ENCODE data around the gene HP1BP3. TPM values are rescaled to one million over a fixed set of nuclear protein-coding genes. Genes with fewer than 3 reads are reported as not detected.
A peak's percentile ranks its signal among the peaks of the same experiment; 100 is the strongest.

The HP1BP3 gene
- total RNA-seq (100 to 1,000 TPM; 158 to 269 (median 200) TPM), polyA plus RNA-seq (100 to 1,000 TPM in 1 of 3 donors, 10 to 100 TPM in 2; 54.6 to 117 (median 91.3) TPM)

DNA sequence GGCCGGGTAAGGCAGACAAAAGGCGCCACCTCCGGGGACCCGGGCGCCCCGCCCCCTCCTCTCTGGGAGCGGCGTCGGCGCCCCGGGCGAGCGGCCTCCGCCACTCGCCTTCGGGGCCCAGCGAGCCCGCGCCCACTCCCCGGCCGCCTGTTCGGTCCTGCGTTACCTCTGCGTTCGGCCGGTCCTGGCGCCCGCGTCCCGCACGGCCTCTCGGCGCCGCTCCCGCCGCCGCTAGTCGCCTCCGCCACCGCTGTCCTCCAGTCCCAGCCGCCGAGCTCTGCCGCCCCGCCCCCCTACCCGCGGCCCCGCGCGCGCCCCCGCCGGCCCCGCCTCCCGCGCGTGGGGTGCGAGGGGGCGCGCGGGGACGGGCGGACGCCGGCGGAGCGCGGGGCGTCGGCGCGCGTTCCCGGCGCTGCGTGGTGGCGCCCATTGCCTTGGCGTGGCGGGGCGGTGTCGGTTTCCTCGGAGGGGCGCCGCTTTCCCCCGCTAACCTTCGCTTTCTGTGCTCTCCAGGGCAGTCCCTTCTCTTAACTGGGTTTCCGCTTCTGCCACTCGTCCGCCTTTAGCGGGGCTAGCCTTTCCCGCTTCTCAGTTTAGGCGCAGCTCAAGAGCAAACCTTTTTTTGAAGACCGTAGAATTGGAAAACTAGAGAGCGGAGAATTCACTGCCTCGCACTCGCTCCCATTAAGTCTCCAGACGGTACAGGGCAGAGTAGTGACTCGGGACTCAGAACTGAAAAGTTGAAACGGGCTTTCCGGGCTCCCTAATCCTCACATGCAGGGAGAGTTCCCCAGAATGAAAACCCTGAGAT is at the start of gene HP1BP3:
HP1BP3 (minus strand) TSS at position 279 of the 811 bp plus-strand sequence. CDS start 6,867 bp downstream, outside the sequence.
- H3K36me3 ChIP-seq: no peaks in the 10 kb centered on the region
- TF ChIP-seq POLR2AphosphoS5 (IDR thresholded peaks at IDR 0.05): peak; percentile 43 to 81 (median 63)
- TF ChIP-seq, protein P1, sequence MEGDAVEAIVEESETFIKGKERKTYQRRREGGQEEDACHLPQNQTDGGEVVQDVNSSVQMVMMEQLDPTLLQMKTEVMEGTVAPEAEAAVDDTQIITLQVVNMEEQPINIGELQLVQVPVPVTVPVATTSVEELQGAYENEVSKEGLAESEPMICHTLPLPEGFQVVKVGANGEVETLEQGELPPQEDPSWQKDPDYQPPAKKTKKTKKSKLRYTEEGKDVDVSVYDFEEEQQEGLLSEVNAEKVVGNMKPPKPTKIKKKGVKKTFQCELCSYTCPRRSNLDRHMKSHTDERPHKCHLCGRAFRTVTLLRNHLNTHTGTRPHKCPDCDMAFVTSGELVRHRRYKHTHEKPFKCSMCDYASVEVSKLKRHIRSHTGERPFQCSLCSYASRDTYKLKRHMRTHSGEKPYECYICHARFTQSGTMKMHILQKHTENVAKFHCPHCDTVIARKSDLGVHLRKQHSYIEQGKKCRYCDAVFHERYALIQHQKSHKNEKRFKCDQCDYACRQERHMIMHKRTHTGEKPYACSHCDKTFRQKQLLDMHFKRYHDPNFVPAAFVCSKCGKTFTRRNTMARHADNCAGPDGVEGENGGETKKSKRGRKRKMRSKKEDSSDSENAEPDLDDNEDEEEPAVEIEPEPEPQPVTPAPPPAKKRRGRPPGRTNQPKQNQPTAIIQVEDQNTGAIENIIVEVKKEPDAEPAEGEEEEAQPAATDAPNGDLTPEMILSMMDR (IDR thresholded peaks at IDR 0.05): no peak
- TF ChIP-seq EP300 (IDR thresholded peaks at IDR 0.05): no peak
- peak in 1 of 2 donors; percentile 26 for TF ChIP-seq POLR2A (IDR thresholded peaks at IDR 0.05)
- H3K9me3 ChIP-seq: no peaks in the 10 kb centered on the region
- peak within 1 kb of the TSS; percentile 81 to 98 (median 93) for H3K4me3 ChIP-seq
- intact Hi-C loops (cut with DNase I): loop anchor here (2.0 to 10.0 kb wide), 3 partner anchors 90 to 558 kb away; partner anchors contain the start of gene EIF4G3
- 1% methylated on average over 99 of the region's 99 CpGs for WGBS, 2 donors
- peaks cover 0 to 43% (median 29%) of the 10 kb centered on the region in 4 donors for H3K4me1 ChIP-seq
- DNase-seq: peak; percentile 87
- H3K27me3 ChIP-seq: no peaks in the 10 kb centered on the region
- H3K27ac ChIP-seq: peak within 1 kb of the TSS; percentile 96 to 100 (median 99)

- intact Hi-C loops (cut with DNase I): no loop called here
- Histone ChIP-seq H3K9me3 (no peaks in the 10 kb centered on the region), H3K4me3 (no peak overlapping the region), H3K27ac (no peak overlapping the region), H3K27me3 (no peaks in the 10 kb centered on the region), H3K4me1 (peaks cover 0 to 5% (median 0%) of the 10 kb centered on the region in 4 donors), H3K36me3 (peaks cover 0 to 17% (median 4%) of the 10 kb centered on the region in 4 donors)
- 95 to 97% methylated on average over 4 of the region's 4 CpGs for WGBS, 2 donors
- no peak for DNase-seq
- TF ChIP-seq EP300 (IDR thresholded peaks at IDR 0.05): no peak
- TF ChIP-seq POLR2AphosphoS5 (IDR thresholded peaks at IDR 0.05): no peak
- no peak for TF ChIP-seq POLR2A (IDR thresholded peaks at IDR 0.05)
- TF ChIP-seq, protein P1 (IDR thresholded peaks at IDR 0.05): no peak
Measured at GRCh38 chr1:20836230-20836629, 49.1 kb upstream of the HP1BP3 start.

- DNase-seq: no peak
- H3K27ac ChIP-seq: no peak overlapping the region
- TF ChIP-seq POLR2AphosphoS5 (IDR thresholded peaks at IDR 0.05) (no peak), POLR2A (IDR thresholded peaks at IDR 0.05) (no peak), EP300 (IDR thresholded peaks at IDR 0.05) (no peak)
- TF ChIP-seq, protein P1 (IDR thresholded peaks at IDR 0.05): no peak
- no peak overlapping the region for H3K4me3 ChIP-seq
- intact Hi-C loops (cut with DNase I): no loop called here
- no peaks in the 10 kb centered on the region for H3K27me3 ChIP-seq
- H3K9me3 ChIP-seq: no peaks in the 10 kb centered on the region
- H3K36me3 ChIP-seq: peaks cover 0 to 7% (median 2%) of the 10 kb centered on the region in 4 donors
- H3K4me1 ChIP-seq: peaks cover 0 to 5% (median 0%) of the 10 kb centered on the region in 4 donors
Measured at GRCh38 chr1:20834780-20835179, 47.7 kb upstream of the HP1BP3 start.

GRCh38 chr1:20834192-20834591 is 47.1 kb upstream of the HP1BP3 start:
- TF ChIP-seq, protein P1 (IDR thresholded peaks at IDR 0.05): no peak
- TF ChIP-seq POLR2AphosphoS5 (IDR thresholded peaks at IDR 0.05) (no peak), POLR2A (IDR thresholded peaks at IDR 0.05) (no peak), EP300 (IDR thresholded peaks at IDR 0.05) (no peak)
- 95 to 96% methylated on average over 1 of the region's 1 CpG for WGBS, 2 donors
- H3K9me3 ChIP-seq: no peaks in the 10 kb centered on the region
- intact Hi-C loops (cut with DNase I): no loop called here
- H3K27ac ChIP-seq: no peak overlapping the region
- H3K36me3 ChIP-seq: peaks cover 0 to under 1% (median under 1%) of the 10 kb centered on the region in 4 donors
- no peak for DNase-seq
- H3K27me3 ChIP-seq: no peaks in the 10 kb centered on the region
- peaks cover 0 to 5% (median 0%) of the 10 kb centered on the region in 4 donors for H3K4me1 ChIP-seq
- no peak overlapping the region for H3K4me3 ChIP-seq

Data from sigmoid colon (tissue), 7 donors.